Measurements from ENCODE around the gene HMSD. TPM values are rescaled to one million over a fixed set of nuclear protein-coding genes. Genes with fewer than 3 reads are reported as not detected.
"Not testable (repeated sequence)": the region's sequence is repeated elsewhere in the genome, so short reads cannot be mapped to it uniquely, and the experiment has no call there.

HMSD gene
- polyA plus RNA-seq (ENCODE audit: low read depth in 6 of 6), result not detected

GRCh38 chr18:63949068-63949737 lies at the start of gene HMSD:
Gene HMSD, plus strand, starts transcription at chr18:63949301. Its CDS starts 4,155 bp downstream, at chr18:63953456.
- DNase-seq (peak; percentile 30), ATAC-seq (ENCODE audit: low read depth in 2 of 2) (peak; percentile 94 to 97)
- H3K4me3 Mint-ChIP-seq, result peak within 1 kb of the TSS in 7 of 8 donors; percentile 52 to 82 (median 61)
- peaks cover 5 to 43% (median 25%) of the 10 kb centered on the region in 3 donors for H3K27me3 Mint-ChIP-seq
- H3K4me1 Mint-ChIP-seq, result peaks cover 8 to 16% (median 9%) of the 10 kb centered on the region in 3 donors
- peak within 1 kb of the TSS in 1 of 6 donors; percentile 32 for H3K27ac Mint-ChIP-seq
- H3K9me3 Mint-ChIP-seq, result peaks cover 0 to 7% (median 3%) of the 10 kb centered on the region in 7 donors
- no peaks in the 10 kb centered on the region for H3K36me3 Mint-ChIP-seq

- ATAC-seq (ENCODE audit: low read depth in 2 of 2), result no peak
- peaks cover 0 to 9% (median 3%) of the 10 kb centered on the region in 7 donors for H3K9me3 Mint-ChIP-seq
These were observed 45.1 kb upstream of the HMSD start for GRCh38 chr18:63903851-63904570.

DNA sequence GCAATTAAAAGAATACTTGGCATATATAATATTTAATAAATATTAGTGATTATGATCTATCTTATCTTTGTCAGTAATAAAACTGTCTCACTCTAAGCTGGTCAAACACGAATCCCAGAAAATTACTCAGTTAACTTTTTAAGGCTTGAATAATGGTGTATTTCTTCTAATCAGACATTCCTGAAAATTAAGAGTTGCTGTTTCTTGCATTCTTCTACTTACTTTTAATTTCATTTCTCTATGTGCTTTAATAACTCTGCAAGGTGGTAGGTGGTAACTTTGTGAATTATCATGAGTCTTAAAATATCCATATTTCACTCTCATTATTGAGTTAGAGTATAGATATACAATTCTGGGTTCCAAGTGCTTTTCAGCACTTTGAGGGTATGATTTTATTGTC lies 44.4 kb upstream of the HMSD start:
- no peak for DNase-seq
- Mint-ChIP-seq H3K27me3 (no peaks in the 10 kb centered on the region), H3K36me3 (no peaks in the 10 kb centered on the region), H3K4me3 (no peak overlapping the region), H3K4me1 (peaks cover 2 to 12% (median 7%) of the 10 kb centered on the region in 3 donors), H3K9me3 (peaks cover 0 to 9% (median 3%) of the 10 kb centered on the region in 7 donors), H3K27ac (no peak overlapping the region)
- no peak for ATAC-seq (ENCODE audit: low read depth in 2 of 2)

More at GRCh38 chr18:63903851-63904570, 45.1 kb upstream of the HMSD start:
- H3K27ac Mint-ChIP-seq, result no peak overlapping the region
- H3K4me1 Mint-ChIP-seq, result peaks cover 2 to 12% (median 7%) of the 10 kb centered on the region in 3 donors
- no peak overlapping the region for H3K4me3 Mint-ChIP-seq
- no peaks in the 10 kb centered on the region for H3K36me3 Mint-ChIP-seq
- H3K27me3 Mint-ChIP-seq, result peaks cover 0 to 3% (median 0%) of the 10 kb centered on the region in 3 donors
- no peak for DNase-seq

- H3K27ac Mint-ChIP-seq, result no peak overlapping the region
These were observed 43.7 kb upstream of the HMSD start for GRCh38 chr18:63905361-63905760.

GRCh38 chr18:63906056-63906455 lies 43.0 kb upstream of the HMSD start:
- Mint-ChIP-seq H3K9me3 (peaks cover 0 to 9% (median 3%) of the 10 kb centered on the region in 7 donors), H3K36me3 (no peaks in the 10 kb centered on the region), H3K27me3 (no peaks in the 10 kb centered on the region), H3K4me1 (peaks cover 2 to 12% (median 7%) of the 10 kb centered on the region in 3 donors), H3K4me3 (no peak overlapping the region), H3K27ac (no peak overlapping the region)
- DNase-seq, result no peak
- no peak for ATAC-seq (ENCODE audit: low read depth in 2 of 2)

More at GRCh38 chr18:63905361-63905760, 43.7 kb upstream of the HMSD start:
- H3K27me3 Mint-ChIP-seq, result no peaks in the 10 kb centered on the region
- H3K4me3 Mint-ChIP-seq, result no peak overlapping the region
- no peak for ATAC-seq (ENCODE audit: low read depth in 2 of 2)
- peaks cover 2 to 12% (median 7%) of the 10 kb centered on the region in 3 donors for H3K4me1 Mint-ChIP-seq
- peaks cover 0 to 9% (median 3%) of the 10 kb centered on the region in 7 donors for H3K9me3 Mint-ChIP-seq
- no peak for DNase-seq
- no peaks in the 10 kb centered on the region for H3K36me3 Mint-ChIP-seq

GRCh38 chr18:63907664-63908063 lies 41.4 kb upstream of the HMSD start, which contains the start of gene SERPINB10:
Gene SERPINB10, plus strand, starts transcription at chr18:63907958. Its CDS starts 7,553 bp downstream, at chr18:63915511.
- H3K36me3 Mint-ChIP-seq, result no peaks in the 10 kb centered on the region
- peaks cover 0 to 10% (median 5%) of the 10 kb centered on the region in 3 donors for H3K27me3 Mint-ChIP-seq
- H3K9me3 Mint-ChIP-seq, result peaks cover 0 to 9% (median 3%) of the 10 kb centered on the region in 7 donors
- DNase-seq (no peak), ATAC-seq (ENCODE audit: low read depth in 2 of 2) (no peak)
- no peak within 1 kb of the TSS for H3K27ac Mint-ChIP-seq
- H3K4me3 Mint-ChIP-seq, result no peak within 1 kb of the TSS
- H3K4me1 Mint-ChIP-seq, result peaks cover 2 to 12% (median 7%) of the 10 kb centered on the region in 3 donors

DNA sequence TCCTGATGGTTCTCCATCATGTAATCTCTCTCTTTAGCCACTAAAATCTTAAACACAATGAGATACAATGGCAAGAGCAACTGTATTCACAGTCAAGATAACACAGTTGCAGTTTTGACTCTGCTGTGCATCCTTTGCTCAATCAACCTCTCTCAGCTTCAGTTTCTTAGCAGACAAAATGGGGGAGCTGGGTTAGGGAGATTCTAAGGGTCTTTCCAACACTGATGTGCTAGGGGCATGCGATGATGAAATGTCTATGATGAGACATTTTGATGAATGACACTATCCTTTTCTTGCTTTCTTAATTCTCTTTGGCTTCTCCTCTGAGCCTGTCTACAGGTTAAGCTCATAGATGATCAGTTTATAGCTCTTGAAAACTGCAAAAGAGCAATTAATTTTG lies 40.2 kb upstream of the HMSD start:
- Mint-ChIP-seq H3K27ac (no peak overlapping the region), H3K4me1 (peaks cover 2 to 12% (median 7%) of the 10 kb centered on the region in 3 donors), H3K4me3 (no peak overlapping the region), H3K27me3 (peaks cover 6 to 22% (median 10%) of the 10 kb centered on the region in 3 donors), H3K36me3 (no peaks in the 10 kb centered on the region), H3K9me3 (peaks cover 0 to 9% (median 3%) of the 10 kb centered on the region in 7 donors)
- DNase-seq (no peak), ATAC-seq (ENCODE audit: low read depth in 2 of 2) (no peak)

DNA sequence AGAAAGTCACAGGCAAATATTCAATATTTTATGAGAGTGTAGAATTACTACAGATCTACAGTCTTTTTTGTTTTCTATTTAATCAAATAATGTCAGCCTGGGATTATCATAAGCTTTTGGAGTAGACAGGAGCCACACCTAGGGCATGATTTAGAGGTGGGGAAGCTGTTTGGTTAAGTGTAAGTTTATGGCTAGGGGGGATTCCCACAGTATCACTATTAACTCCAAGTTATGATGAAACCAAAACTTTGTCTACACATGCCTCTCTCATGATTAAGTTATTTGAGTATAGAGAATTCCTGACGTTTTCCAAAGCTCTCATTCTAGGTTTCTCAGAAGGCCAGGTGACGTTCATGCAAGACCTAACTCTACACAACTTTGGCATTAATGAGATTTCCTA lies 39.2 kb upstream of the HMSD start:
- peaks cover 2 to 12% (median 7%) of the 10 kb centered on the region in 3 donors for H3K4me1 Mint-ChIP-seq
- no peak overlapping the region for H3K4me3 Mint-ChIP-seq
- no peaks in the 10 kb centered on the region for H3K36me3 Mint-ChIP-seq
- ATAC-seq (ENCODE audit: low read depth in 2 of 2) (no peak), DNase-seq (no peak)
- H3K27ac Mint-ChIP-seq, result no peak overlapping the region
- peaks cover 13 to 26% (median 15%) of the 10 kb centered on the region in 3 donors for H3K27me3 Mint-ChIP-seq
- peaks cover 0 to 9% (median 3%) of the 10 kb centered on the region in 7 donors for H3K9me3 Mint-ChIP-seq

DNA sequence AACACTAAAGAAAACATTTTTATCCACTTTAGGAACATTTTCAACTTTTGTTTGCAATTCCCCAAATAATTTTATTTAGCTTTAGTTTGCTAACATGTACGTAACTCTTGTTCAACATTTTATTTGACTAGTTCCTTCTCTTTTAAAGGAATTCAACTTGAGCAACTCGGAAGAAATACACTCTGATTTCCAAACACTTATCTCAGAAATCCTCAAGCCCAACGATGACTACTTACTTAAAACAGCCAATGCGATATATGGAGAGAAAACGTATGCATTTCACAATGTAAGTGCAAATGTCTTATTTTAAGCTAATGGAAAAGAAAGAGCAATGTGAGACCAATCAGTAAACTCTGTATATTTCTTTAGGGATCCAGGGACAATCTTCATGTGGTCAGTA lies 31.3 kb upstream of the HMSD start:
- Mint-ChIP-seq H3K36me3 (no peaks in the 10 kb centered on the region), H3K9me3 (no peaks in the 10 kb centered on the region), H3K4me1 (no peaks in the 10 kb centered on the region), H3K4me3 (no peak overlapping the region), H3K27me3 (peaks cover 28 to 41% (median 36%) of the 10 kb centered on the region in 3 donors), H3K27ac (no peak overlapping the region)
- ATAC-seq (ENCODE audit: low read depth in 2 of 2) (no peak), DNase-seq (no peak)

GRCh38 chr18:63922049-63922448 lies 27.1 kb upstream of the HMSD start:
- no peaks in the 10 kb centered on the region for H3K36me3 Mint-ChIP-seq
- H3K4me3 Mint-ChIP-seq, result no peak overlapping the region
- no peak overlapping the region for H3K27ac Mint-ChIP-seq
- peaks cover 24 to 44% (median 29%) of the 10 kb centered on the region in 3 donors for H3K27me3 Mint-ChIP-seq
- ATAC-seq (ENCODE audit: low read depth in 2 of 2) (no peak), DNase-seq (no peak)
- H3K4me1 Mint-ChIP-seq, result no peaks in the 10 kb centered on the region
- no peaks in the 10 kb centered on the region for H3K9me3 Mint-ChIP-seq

DNA sequence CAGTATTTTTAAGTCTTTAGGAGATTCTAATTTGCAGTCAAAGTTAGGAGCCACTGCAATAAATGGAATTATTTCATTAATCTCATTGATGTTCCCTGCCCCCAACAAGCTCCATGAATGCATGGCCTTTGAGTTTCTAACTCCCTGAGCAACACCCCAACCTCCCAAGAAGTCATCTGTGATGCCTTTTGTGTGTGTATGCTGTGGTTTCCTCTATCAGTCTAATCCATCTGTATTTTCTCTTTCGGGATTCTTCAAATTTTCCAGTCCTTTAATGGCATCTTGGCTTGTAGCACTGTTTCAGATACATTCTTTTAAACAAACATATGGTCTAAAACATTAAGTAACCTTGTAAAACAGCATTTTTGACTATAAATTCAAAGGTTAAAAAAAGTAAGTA lies 24.6 kb upstream of the HMSD start:
- Mint-ChIP-seq H3K4me1 (peaks cover 0 to 7% (median 0%) of the 10 kb centered on the region in 3 donors), H3K27ac (no peak overlapping the region), H3K27me3 (peaks cover 14 to 31% (median 20%) of the 10 kb centered on the region in 3 donors), H3K9me3 (no peaks in the 10 kb centered on the region), H3K4me3 (no peak overlapping the region), H3K36me3 (no peaks in the 10 kb centered on the region)
- ATAC-seq (ENCODE audit: low read depth in 2 of 2), result no peak
- no peak for DNase-seq

DNA sequence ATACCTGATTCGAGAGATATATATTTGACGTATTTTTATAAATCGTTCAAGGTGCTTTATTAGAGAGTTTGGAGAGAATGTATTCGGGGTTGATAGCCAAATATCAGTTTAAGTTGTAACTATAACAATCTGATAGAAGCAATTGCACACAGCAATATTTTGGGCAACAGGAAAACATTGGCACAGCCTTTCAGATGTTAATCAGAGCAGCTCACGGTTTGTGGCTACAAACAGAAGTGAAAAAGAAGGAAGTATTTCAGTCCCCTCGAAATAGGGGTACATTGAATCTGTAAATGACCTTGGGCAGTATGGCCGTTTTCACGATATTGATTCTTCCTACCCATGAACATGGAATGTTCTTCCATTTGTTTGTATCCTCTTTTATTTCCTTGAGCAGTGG lies 20.8 kb upstream of the HMSD start:
- Mint-ChIP-seq H3K4me1 (peaks cover 0 to 7% (median 0%) of the 10 kb centered on the region in 3 donors), H3K36me3 (no peaks in the 10 kb centered on the region), H3K4me3 (no peak overlapping the region), H3K9me3 (no peaks in the 10 kb centered on the region), H3K27me3 (peaks cover 8 to 18% (median 10%) of the 10 kb centered on the region in 3 donors), H3K27ac (no peak overlapping the region)
- ATAC-seq (ENCODE audit: low read depth in 2 of 2), result peak in 1 of 2 donors; percentile 32
- no peak for DNase-seq

DNA sequence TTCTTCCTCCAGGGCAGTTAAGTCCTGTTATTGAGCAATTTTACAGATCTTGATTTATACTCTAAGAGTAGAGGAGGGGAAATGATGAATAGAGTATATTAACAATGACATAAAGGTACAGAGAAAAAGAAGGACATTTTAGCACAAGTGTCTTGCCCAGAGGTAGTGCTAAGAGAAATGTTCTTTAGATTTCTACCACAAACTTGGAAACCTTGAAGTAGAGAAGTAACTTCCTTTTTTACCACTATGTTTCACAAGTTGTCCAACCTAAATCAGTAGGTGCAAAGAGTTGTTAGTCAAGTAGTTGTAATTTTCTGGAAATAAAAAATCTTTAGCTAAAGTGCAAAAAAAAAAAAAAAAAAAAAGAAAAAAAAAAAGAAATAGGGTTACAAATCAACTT lies 19.7 kb upstream of the HMSD start:
- not testable (repeated sequence) for ATAC-seq (ENCODE audit: low read depth in 2 of 2); H3K9me3 Mint-ChIP-seq; H3K27ac Mint-ChIP-seq; H3K4me3 Mint-ChIP-seq; DNase-seq; H3K36me3 Mint-ChIP-seq; H3K4me1 Mint-ChIP-seq
- peaks cover 0 to 10% (median 10%) of the 10 kb centered on the region in 3 donors for H3K27me3 Mint-ChIP-seq
